ENCODE results near the gene FBH1.
A peak's percentile ranks its signal among the peaks of the same experiment; 100 is the strongest.
"Not testable (repeated sequence)": the region's sequence is repeated elsewhere in the genome, so short reads cannot be mapped to it uniquely, and the experiment has no call there.

FBH1 gene

GRCh38 chr10:5876181-5876768 lies 13.8 kb upstream of the FBH1 start:
- DNase-seq (ENCODE audit: low read depth): peak; percentile 94

GRCh38 chr10:5877041-5877440 lies 13.0 kb upstream of the FBH1 start:
- not testable (repeated sequence) for DNase-seq (ENCODE audit: low read depth)

GRCh38 chr10:5882961-5883360 lies 7.1 kb upstream of the FBH1 start:
- no peak for DNase-seq (ENCODE audit: low read depth)

GRCh38 chr10:5885619-5886018 lies 4.4 kb upstream of the FBH1 start:
- no peak for DNase-seq (ENCODE audit: low read depth)

- no peak for DNase-seq (ENCODE audit: low read depth)
Measured at GRCh38 chr10:5887029-5887428, 3.0 kb upstream of the FBH1 start.

GRCh38 chr10:5887641-5888040 lies 2.4 kb upstream of the FBH1 start:
- no peak for DNase-seq (ENCODE audit: low read depth)

GRCh38 chr10:5888351-5888750 lies 1.7 kb upstream of the FBH1 start:
- DNase-seq (ENCODE audit: low read depth): peak; percentile 58

GRCh38 chr10:5888843-5889623 lies 1.0 kb upstream of the FBH1 start:
- no peak for DNase-seq (ENCODE audit: low read depth)

- DNase-seq (ENCODE audit: low read depth): no peak
Measured at GRCh38 chr10:5890452-5890915, 441 bp downstream of the FBH1 start.

GRCh38 chr10:5891009-5891408 lies 966 bp downstream of the FBH1 start:
- DNase-seq (ENCODE audit: low read depth): no peak

GRCh38 chr10:5892007-5892406 lies 2.0 kb downstream of the FBH1 start:
- DNase-seq (ENCODE audit: low read depth): peak; percentile 55

- no peak for DNase-seq (ENCODE audit: low read depth)
Measured at GRCh38 chr10:5893321-5893720, 3.3 kb downstream of the FBH1 start.

- DNase-seq (ENCODE audit: low read depth): no peak
Measured at GRCh38 chr10:5894403-5894802, 4.4 kb downstream of the FBH1 start.

- DNase-seq (ENCODE audit: low read depth): no peak
Measured at GRCh38 chr10:5894873-5895272, 4.8 kb downstream of the FBH1 start.

GRCh38 chr10:5895365-5895764 lies 5.3 kb downstream of the FBH1 start:
- no peak for DNase-seq (ENCODE audit: low read depth)

GRCh38 chr10:5895804-5896203 lies 5.8 kb downstream of the FBH1 start:
- DNase-seq (ENCODE audit: low read depth): no peak

GRCh38 chr10:5896208-5897052 lies 6.4 kb downstream of the FBH1 start:
- no peak for DNase-seq (ENCODE audit: low read depth)

GRCh38 chr10:5897053-5897340 lies 7.0 kb downstream of the FBH1 start:
- no peak for DNase-seq (ENCODE audit: low read depth)

GRCh38 chr10:5897504-5897903 lies 7.5 kb downstream of the FBH1 start:
- no peak for DNase-seq (ENCODE audit: low read depth)

GRCh38 chr10:5898163-5898562 lies 8.1 kb downstream of the FBH1 start:
- DNase-seq (ENCODE audit: low read depth): no peak

GRCh38 chr10:5900247-5900646 lies 10.2 kb downstream of the FBH1 start:
- no peak for DNase-seq (ENCODE audit: low read depth)

GRCh38 chr10:5902511-5903274 lies 12.7 kb downstream of the FBH1 start:
- DNase-seq (ENCODE audit: low read depth): no peak
